Left lung (tissue), 10 donors: ENCODE results near the gene FOXP2. TPM values are rescaled to one million over a fixed set of nuclear protein-coding genes. Genes with fewer than 3 reads are reported as not detected.

Experiments used
- ATAC-seq: fragments of 200-7000 bp; cut with Tn5 transposase; one replicate; pipeline ENCODE4 v1.9.1; 2020; ENCODE audit warnings: moderate library complexity
- DNase-seq, 4 donors: peaks; one replicate each; pipeline ENCODE4 v3.0.0-alpha.2; 2013 to 2020
- H3K27ac ChIP-seq, 2 donors: fragments of 200-600 bp; sonication (generic) in 1 of 2; one replicate each; pipeline versions ENCODE4 v1.5.0 to v1.8.0; 2020 to 2021
- H3K27me3 ChIP-seq, 2 donors: fragments of 200-600 bp; sonication (generic) in 1 of 2; one replicate each; pipeline versions ENCODE4 v1.5.0 to v1.8.0; 2020 to 2021
- H3K36me3 ChIP-seq, 2 donors: fragments of 200-600 bp; sonication (generic) in 1 of 2; one replicate each; pipeline versions ENCODE4 v1.5.0 to v1.8.0; 2020 to 2021
- H3K4me1 ChIP-seq, 2 donors: fragments of 200-600 bp; one replicate each; pipeline ENCODE4 v1.8.0; 2021
- H3K4me3 ChIP-seq, 2 donors: fragments of 200-600 bp; sonication (generic) in 1 of 2; one replicate each; pipeline versions ENCODE4 v1.5.0 to v1.8.0; 2020 to 2021; ENCODE audit warnings: mild to moderate bottlenecking in 1 of 2
- H3K9me3 ChIP-seq, 2 donors: fragments of 200-600 bp; sonication (generic) in 1 of 2; one replicate each; pipeline versions ENCODE4 v1.5.0 to v1.8.0; 2020 to 2021
- CTCF ChIP-seq, 2 donors: fragments of 200-600 bp; sonication (generic) in 1 of 2; IDR thresholded peaks; one replicate each; pipeline versions ENCODE4 v1.5.0 to v1.8.0; 2021; ENCODE audit warnings: antibody characterized with exemption in 2 of 2
- intact Hi-C, 2 donors: fragments of 100-400 bp; cut with DNase I; formaldehyde crosslinking; loops; one replicate each; pipeline versions ENCODE4 v1.11.2 to v1.14.2; 2022
- polyA plus RNA-seq, 6 donors: library from polyadenylated mRNA; unstranded; fragments of 120-200 nt; gene quantifications; one replicate each; pipeline ENCODE4 v1.2.1, GENCODE V29; 2013; ENCODE audit not compliant: insufficient read length in 6 of 6
- total RNA-seq, 2 donors: library from RNA; stranded (reverse); fragmentation: NEBNext Ultra II Directional; extraction: Animal tissue kit (Norgen Biotek cat#: 25700); gene quantifications; one replicate each; pipeline ENCODE4 v1.2.1, GENCODE V29; 2021
- donor health status: DM: no; HTN: yes; CAD: no.
- donor health status: DM: no; HTN: no; CAD: no.

The FOXP2 gene
- total and polyA plus RNA-seq, 8 donors: 5.9 to 86.8 (median 50.3) TPM

GRCh38 chr7:114548081-114548980 is 133.7 kb downstream of the FOXP2 start:
- H3K27me3 ChIP-seq: no peaks in the 10 kb centered on the region
- no peaks in the 10 kb centered on the region for H3K4me1 ChIP-seq
- TF ChIP-seq CTCF (IDR thresholded peaks at IDR 0.05): no peak
- ATAC-seq: no peak
- no peaks in the 10 kb centered on the region for H3K9me3 ChIP-seq
- H3K4me3 ChIP-seq: no peak overlapping the region
- H3K36me3 ChIP-seq: no peaks in the 10 kb centered on the region
- no peak for DNase-seq
- intact Hi-C loops: no loop called here
- H3K27ac ChIP-seq: no peak overlapping the region

GRCh38 chr7:114554781-114555537 is 140.3 kb downstream of the FOXP2 start:
- H3K27me3 ChIP-seq: no peaks in the 10 kb centered on the region
- no peak for DNase-seq
- no peak overlapping the region for H3K4me3 ChIP-seq
- H3K9me3 ChIP-seq: no peaks in the 10 kb centered on the region
- no peak for TF ChIP-seq CTCF (IDR thresholded peaks at IDR 0.05)
- intact Hi-C loops: no loop called here
- H3K4me1 ChIP-seq: no peaks in the 10 kb centered on the region
- no peaks in the 10 kb centered on the region for H3K36me3 ChIP-seq
- H3K27ac ChIP-seq: no peak overlapping the region
- ATAC-seq: peak; percentile 46

DNA sequence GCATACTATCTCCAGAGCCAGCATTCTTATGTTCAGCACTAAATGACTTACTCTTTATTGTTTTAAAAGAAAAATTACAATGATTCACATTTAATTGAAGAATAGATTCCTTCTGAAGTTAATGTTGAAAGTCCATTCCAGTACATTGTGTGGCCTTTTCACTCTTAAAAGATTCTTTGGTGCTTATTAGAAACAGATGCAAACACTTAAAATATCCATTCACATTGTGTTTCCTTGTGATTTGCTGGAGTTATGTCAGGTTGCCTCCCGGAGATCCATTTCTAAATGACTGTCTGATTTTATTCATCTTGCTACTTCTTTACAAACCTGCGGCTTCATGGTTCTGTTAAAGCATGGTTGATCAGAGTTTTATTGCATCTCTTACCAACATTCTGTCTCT is 152.8 kb downstream of the FOXP2 start:
- intact Hi-C loops: no loop called here
- ATAC-seq: no peak
- Histone ChIP-seq H3K36me3 (no peaks in the 10 kb centered on the region), H3K9me3 (no peaks in the 10 kb centered on the region), H3K27me3 (no peaks in the 10 kb centered on the region), H3K27ac (no peak overlapping the region), H3K4me1 (no peaks in the 10 kb centered on the region), H3K4me3 (no peak overlapping the region)
- no peak for TF ChIP-seq CTCF (IDR thresholded peaks at IDR 0.05)
- DNase-seq: no peak

DNA sequence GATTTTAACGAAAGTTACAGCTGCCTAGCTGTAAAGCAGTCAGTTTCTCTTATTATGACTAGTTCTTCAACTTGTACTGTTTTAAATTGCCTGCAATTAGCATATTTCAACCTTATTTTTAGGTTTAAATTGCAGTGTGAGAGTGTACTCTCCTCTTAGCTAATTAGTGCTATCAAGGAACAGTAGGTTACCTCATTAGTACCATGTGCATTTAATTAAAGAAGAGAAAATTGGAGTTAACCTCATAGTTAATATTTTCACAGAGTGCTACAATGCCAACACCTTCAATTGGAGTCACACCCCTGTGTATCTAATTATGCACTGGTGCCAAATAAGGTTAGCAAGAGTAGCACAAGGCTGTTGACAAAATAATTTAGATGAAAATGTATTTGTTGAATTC is 154.6 kb downstream of the FOXP2 start:
- H3K4me1 ChIP-seq: no peaks in the 10 kb centered on the region
- intact Hi-C loops: no loop called here
- TF ChIP-seq CTCF (IDR thresholded peaks at IDR 0.05): no peak
- ATAC-seq (no peak), DNase-seq (no peak)
- no peaks in the 10 kb centered on the region for H3K9me3 ChIP-seq
- no peak overlapping the region for H3K27ac ChIP-seq
- H3K27me3 ChIP-seq: no peaks in the 10 kb centered on the region
- H3K4me3 ChIP-seq: no peak overlapping the region
- no peaks in the 10 kb centered on the region for H3K36me3 ChIP-seq

GRCh38 chr7:114574384-114574783 is 159.8 kb downstream of the FOXP2 start:
- H3K27ac ChIP-seq: no peak overlapping the region
- DNase-seq (peak in 2 of 4 donors; percentile 47 to 53), ATAC-seq (no peak)
- no peaks in the 10 kb centered on the region for H3K36me3 ChIP-seq
- H3K4me3 ChIP-seq: no peak overlapping the region
- no peak for TF ChIP-seq CTCF (IDR thresholded peaks at IDR 0.05)
- H3K4me1 ChIP-seq: no peaks in the 10 kb centered on the region
- H3K9me3 ChIP-seq: no peaks in the 10 kb centered on the region
- no peaks in the 10 kb centered on the region for H3K27me3 ChIP-seq
- intact Hi-C loops: no loop called here
